ENCODE results near the gene OR5A2.

- TF ChIP-seq CTCF (IDR thresholded peaks at IDR 0.05) (no peak), POLR2A (IDR thresholded peaks at IDR 0.05) (no peak)
Measured at GRCh38 chr11:59415111-59415510, 11.1 kb downstream of the OR5A2 start.
